ENCODE measurements around the gene DKK2.

DNA sequence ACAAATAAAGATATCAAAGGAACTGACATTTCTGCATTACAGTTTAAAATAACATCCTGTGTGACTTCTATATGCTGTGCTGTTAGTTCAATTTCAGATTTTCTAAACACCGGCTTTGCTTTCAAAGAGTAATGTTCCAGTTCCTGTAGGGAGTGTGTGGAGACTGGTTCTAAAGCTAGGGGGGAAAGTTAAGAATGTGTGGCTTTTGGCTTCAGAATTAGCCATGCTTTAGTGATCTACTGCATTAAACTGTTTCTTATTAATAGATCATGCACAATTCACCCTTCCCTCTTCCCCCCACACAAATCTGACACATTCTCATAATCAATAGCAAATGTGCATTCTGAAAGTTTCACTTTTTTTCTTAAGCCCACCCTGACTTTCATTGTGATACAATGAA lies 32.0 kb upstream of the DKK2 start:
- TF ChIP-seq, protein P1, sequence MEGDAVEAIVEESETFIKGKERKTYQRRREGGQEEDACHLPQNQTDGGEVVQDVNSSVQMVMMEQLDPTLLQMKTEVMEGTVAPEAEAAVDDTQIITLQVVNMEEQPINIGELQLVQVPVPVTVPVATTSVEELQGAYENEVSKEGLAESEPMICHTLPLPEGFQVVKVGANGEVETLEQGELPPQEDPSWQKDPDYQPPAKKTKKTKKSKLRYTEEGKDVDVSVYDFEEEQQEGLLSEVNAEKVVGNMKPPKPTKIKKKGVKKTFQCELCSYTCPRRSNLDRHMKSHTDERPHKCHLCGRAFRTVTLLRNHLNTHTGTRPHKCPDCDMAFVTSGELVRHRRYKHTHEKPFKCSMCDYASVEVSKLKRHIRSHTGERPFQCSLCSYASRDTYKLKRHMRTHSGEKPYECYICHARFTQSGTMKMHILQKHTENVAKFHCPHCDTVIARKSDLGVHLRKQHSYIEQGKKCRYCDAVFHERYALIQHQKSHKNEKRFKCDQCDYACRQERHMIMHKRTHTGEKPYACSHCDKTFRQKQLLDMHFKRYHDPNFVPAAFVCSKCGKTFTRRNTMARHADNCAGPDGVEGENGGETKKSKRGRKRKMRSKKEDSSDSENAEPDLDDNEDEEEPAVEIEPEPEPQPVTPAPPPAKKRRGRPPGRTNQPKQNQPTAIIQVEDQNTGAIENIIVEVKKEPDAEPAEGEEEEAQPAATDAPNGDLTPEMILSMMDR (IDR thresholded peaks at IDR 0.05), result no peak
- TF ChIP-seq RCOR1 (IDR thresholded peaks at IDR 0.05; ENCODE audit: low read length) (no peak), GATA2 (CRISPR knock-in tag; IDR thresholded peaks at IDR 0.05) (no peak), RAD21 (IDR thresholded peaks at IDR 0.05; ENCODE audit: low read length) (no peak)
